Measurements from ENCODE around the gene ARFRP1.

DNA sequence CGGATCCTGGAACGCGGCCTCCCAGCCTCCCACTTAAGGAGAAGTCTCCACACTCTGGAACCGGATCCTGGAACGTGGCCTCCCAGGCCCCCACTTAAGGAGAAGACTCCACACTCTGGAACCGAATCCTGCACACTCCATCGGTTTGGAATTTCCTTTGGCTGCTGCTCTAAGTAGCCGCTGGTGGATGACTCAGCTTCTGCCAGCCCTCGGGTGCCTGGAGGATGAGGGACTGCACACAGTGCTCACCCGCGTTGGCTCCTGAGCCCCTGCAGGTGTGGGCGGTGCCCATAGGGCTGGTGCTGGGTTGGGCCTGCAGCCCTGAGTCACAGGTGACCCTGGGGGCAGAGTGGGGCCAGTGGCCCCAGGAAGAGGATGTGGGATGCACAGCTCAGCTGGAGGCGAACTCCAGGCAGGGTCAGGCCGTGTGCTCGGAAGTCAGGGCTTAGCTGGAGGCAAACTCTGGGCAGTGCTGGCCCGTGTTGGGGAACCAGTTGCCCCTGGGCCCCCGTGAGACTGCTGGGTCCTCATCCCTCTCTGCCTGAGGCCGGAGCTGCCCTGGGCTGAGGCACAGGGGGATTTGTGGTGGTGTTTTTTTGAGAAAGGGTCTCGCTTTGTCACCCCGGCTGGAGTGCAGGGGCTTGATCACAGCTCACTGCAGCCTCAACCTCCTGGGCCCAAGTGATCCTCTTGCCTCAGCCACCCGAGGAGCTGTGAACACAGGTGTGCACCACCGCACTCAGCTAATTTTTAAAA is 25.2 kb downstream of the ARFRP1 start:
- TF ChIP-seq, protein P1, sequence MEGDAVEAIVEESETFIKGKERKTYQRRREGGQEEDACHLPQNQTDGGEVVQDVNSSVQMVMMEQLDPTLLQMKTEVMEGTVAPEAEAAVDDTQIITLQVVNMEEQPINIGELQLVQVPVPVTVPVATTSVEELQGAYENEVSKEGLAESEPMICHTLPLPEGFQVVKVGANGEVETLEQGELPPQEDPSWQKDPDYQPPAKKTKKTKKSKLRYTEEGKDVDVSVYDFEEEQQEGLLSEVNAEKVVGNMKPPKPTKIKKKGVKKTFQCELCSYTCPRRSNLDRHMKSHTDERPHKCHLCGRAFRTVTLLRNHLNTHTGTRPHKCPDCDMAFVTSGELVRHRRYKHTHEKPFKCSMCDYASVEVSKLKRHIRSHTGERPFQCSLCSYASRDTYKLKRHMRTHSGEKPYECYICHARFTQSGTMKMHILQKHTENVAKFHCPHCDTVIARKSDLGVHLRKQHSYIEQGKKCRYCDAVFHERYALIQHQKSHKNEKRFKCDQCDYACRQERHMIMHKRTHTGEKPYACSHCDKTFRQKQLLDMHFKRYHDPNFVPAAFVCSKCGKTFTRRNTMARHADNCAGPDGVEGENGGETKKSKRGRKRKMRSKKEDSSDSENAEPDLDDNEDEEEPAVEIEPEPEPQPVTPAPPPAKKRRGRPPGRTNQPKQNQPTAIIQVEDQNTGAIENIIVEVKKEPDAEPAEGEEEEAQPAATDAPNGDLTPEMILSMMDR (conservative IDR thresholded peaks at IDR 0.05; ENCODE audit: low read depth, low read length): no peak
- TF ChIP-seq POLR2A (IDR thresholded peaks at IDR 0.05; ENCODE audit: low read depth, low read length) (no peak), RFX5 (IDR thresholded peaks at IDR 0.05; ENCODE audit: low read depth, low read length) (no peak), CEBPB (IDR thresholded peaks at IDR 0.05; ENCODE audit: low read depth, low read length) (no peak), FOS (IDR thresholded peaks at IDR 0.05; ENCODE audit: low read depth, low read length) (peak; percentile 84), RCOR1 (IDR thresholded peaks at IDR 0.05; ENCODE audit: insufficient replicate concordance, low read length) (no peak), SMC3 (IDR thresholded peaks at IDR 0.05; ENCODE audit: low read depth, low read length) (no peak), MAFK (IDR thresholded peaks at IDR 0.05; ENCODE audit: low read depth, low read length) (no peak)
